Aorta (tissue), 5 donors: ENCODE measurements around the gene C1GALT1. TPM values are rescaled to one million over a fixed set of nuclear protein-coding genes. Genes with fewer than 3 reads are reported as not detected.

Experiments used
- ATAC-seq: fragments of 200-7000 bp; cut with Tn5 transposase; one replicate; pipeline ENCODE4 v1.9.1; 2022; ENCODE audit warnings: moderate library complexity; ENCODE audit not compliant: low FRiP score
- DNase-seq, 2 donors: peaks; one replicate each; pipeline ENCODE4 v3.0.0-alpha.2; 2020
- H3K27ac ChIP-seq, 2 donors: one replicate each; pipeline ENCODE4 v1.5.1; 2013; ENCODE audit warnings: low read length in 2 of 2, mild to moderate bottlenecking in 2 of 2, moderate library complexity in 2 of 2, control low read depth in 1 of 2, inconsistent platforms in 1 of 2, low read depth in 1 of 2
- H3K27me3 ChIP-seq, 2 donors: one replicate each; pipeline ENCODE4 v1.6.1; 2013; ENCODE audit warnings: control low read depth in 1 of 2, low read length in 1 of 2, mild to moderate bottlenecking in 1 of 2, moderate library complexity in 1 of 2; ENCODE audit not compliant: insufficient read depth in 2 of 2, control insufficient read depth in 1 of 2
- H3K36me3 ChIP-seq, 2 donors: one replicate each; pipeline ENCODE4 v1.6.1; 2013; ENCODE audit warnings: control low read depth in 1 of 2, low read length in 1 of 2, mild to moderate bottlenecking in 1 of 2; ENCODE audit not compliant: insufficient read depth in 2 of 2, control insufficient read depth in 1 of 2
- H3K4me1 ChIP-seq, 2 donors: one replicate each; pipeline ENCODE4 v1.6.1; 2013; ENCODE audit warnings: low read length in 2 of 2, control low read depth in 1 of 2, mild to moderate bottlenecking in 1 of 2, moderate library complexity in 1 of 2; ENCODE audit not compliant: insufficient read depth in 2 of 2, control insufficient read depth in 1 of 2
- H3K4me3 ChIP-seq, 2 donors: one replicate each; pipeline ENCODE4 v1.5.1; 2013; ENCODE audit warnings: low read length in 2 of 2, control low read depth in 1 of 2, mild to moderate bottlenecking in 1 of 2
- H3K9me3 ChIP-seq: one replicate; pipeline ENCODE4 v1.6.1; 2013; ENCODE audit warnings: mild to moderate bottlenecking, low read length; ENCODE audit not compliant: control insufficient read depth
- WGBS, 2 donors: extraction: QIAGEN DNeasy Blood & Tissue Kit; methylation state at CpG; one replicate each; pipeline ENCODE4 v1.1.7; 2013; 5-methylcytosine and 5-hydroxymethylcytosine counted together
- intact Hi-C, 2 donors: fragments of 100-400 bp; cut with DNase I; formaldehyde crosslinking; loops; one replicate each; pipeline versions ENCODE4 v1.14.2 to v1.15.0; 2022
- polyA plus RNA-seq, 2 donors: library from polyadenylated mRNA; stranded (reverse); fragments of 200-250 nt; gene quantifications; one replicate each; pipeline ENCODE4 v1.2.3, GENCODE V29; 2013
- total RNA-seq, 2 donors: library from RNA; stranded (reverse); fragmentation: NEBNext Ultra II Directional; extraction: Animal tissue kit (Norgen Biotek cat#: 25700); gene quantifications; one replicate each; pipeline ENCODE4 v1.2.1, GENCODE V29; 2021
- donor health status: healthy with polysubstance abuse.
- donor health status: Bipolar disorder and iron deficiency.
- donor health status: DM: no; HTN: no; CAD: no.
- donor health status: DM: no; HTN: no; CAD: no.
- donor health status: DM: yes; HTN: yes; CAD: no.

The C1GALT1 gene
- total and polyA plus RNA-seq, 4 donors: 3.4 to 43.8 (median 13.5) TPM

GRCh38 chr7:7214398-7215347 lies 32.3 kb downstream of the C1GALT1 start:
- ATAC-seq (no peak), DNase-seq (no peak)
- H3K27me3 ChIP-seq: no peaks in the 10 kb centered on the region
- intact Hi-C loops: no loop called here
- H3K27ac ChIP-seq: no peak overlapping the region
- peaks cover 0 to 2% of the 10 kb centered on the region in 2 donors for H3K36me3 ChIP-seq
- H3K4me3 ChIP-seq: no peak overlapping the region
- 97% methylated on average over 13 of the region's 13 CpGs for WGBS, 2 donors
- no peaks in the 10 kb centered on the region for H3K4me1 ChIP-seq
- no peaks in the 10 kb centered on the region for H3K9me3 ChIP-seq

- H3K36me3 ChIP-seq: peaks cover 0 to 2% of the 10 kb centered on the region in 2 donors
- no peaks in the 10 kb centered on the region for H3K4me1 ChIP-seq
- no peak for DNase-seq
- no peak overlapping the region for H3K4me3 ChIP-seq
- H3K9me3 ChIP-seq: no peaks in the 10 kb centered on the region
- intact Hi-C loops: no loop called here
- no peak overlapping the region for H3K27ac ChIP-seq
- no peak for ATAC-seq
- 93 to 94% methylated on average over 6 of the region's 6 CpGs for WGBS, 2 donors
- H3K27me3 ChIP-seq: no peaks in the 10 kb centered on the region
These were observed 33.9 kb downstream of the C1GALT1 start for GRCh38 chr7:7216279-7216678.

- intact Hi-C loops: no loop called here
- no peaks in the 10 kb centered on the region for H3K27me3 ChIP-seq
- peaks cover 0 to 2% of the 10 kb centered on the region in 2 donors for H3K36me3 ChIP-seq
- H3K9me3 ChIP-seq: no peaks in the 10 kb centered on the region
- H3K27ac ChIP-seq: no peak overlapping the region
- ATAC-seq: no peak
- no peak overlapping the region for H3K4me3 ChIP-seq
- DNase-seq: no peak
- H3K4me1 ChIP-seq: peaks cover 0 to 3% of the 10 kb centered on the region in 2 donors
These were observed 36.9 kb downstream of the C1GALT1 start for GRCh38 chr7:7219216-7219615.

- intact Hi-C loops: no loop called here
- no peak overlapping the region for H3K27ac ChIP-seq
- no peak for DNase-seq
- peaks cover 0 to 3% of the 10 kb centered on the region in 2 donors for H3K4me1 ChIP-seq
- H3K4me3 ChIP-seq: no peak overlapping the region
- ATAC-seq: no peak
- 86 to 91% methylated on average over 3 of the region's 3 CpGs for WGBS, 2 donors
- H3K9me3 ChIP-seq: no peaks in the 10 kb centered on the region
- H3K36me3 ChIP-seq: no peaks in the 10 kb centered on the region
- no peaks in the 10 kb centered on the region for H3K27me3 ChIP-seq
These were observed 38.5 kb downstream of the C1GALT1 start for GRCh38 chr7:7220821-7221220.

- H3K36me3 ChIP-seq: no peaks in the 10 kb centered on the region
- H3K9me3 ChIP-seq: no peaks in the 10 kb centered on the region
- no peak for ATAC-seq
- H3K27me3 ChIP-seq: no peaks in the 10 kb centered on the region
- H3K4me1 ChIP-seq: peaks cover 0 to 3% of the 10 kb centered on the region in 2 donors
- intact Hi-C loops: no loop called here
- WGBS, 2 donors: 35% methylated on average over 2 of the region's 2 CpGs
- no peak overlapping the region for H3K4me3 ChIP-seq
- DNase-seq: no peak
- H3K27ac ChIP-seq: peak overlapping the region in 1 of 2 donors; percentile 33
These were observed 39.3 kb downstream of the C1GALT1 start for GRCh38 chr7:7221599-7222038.

- H3K4me1 ChIP-seq: peaks cover 0 to 3% of the 10 kb centered on the region in 2 donors
- no peaks in the 10 kb centered on the region for H3K27me3 ChIP-seq
- no peaks in the 10 kb centered on the region for H3K9me3 ChIP-seq
- intact Hi-C loops: no loop called here
- ATAC-seq (no peak), DNase-seq (no peak)
- H3K4me3 ChIP-seq: no peak overlapping the region
- H3K36me3 ChIP-seq: no peaks in the 10 kb centered on the region
- WGBS, 2 donors: 97 to 98% methylated on average over 2 of the region's 2 CpGs
- no peak overlapping the region for H3K27ac ChIP-seq
These were observed 40.9 kb downstream of the C1GALT1 start for GRCh38 chr7:7223250-7223649.

GRCh38 chr7:7226407-7226806 lies 44.1 kb downstream of the C1GALT1 start:
- DNase-seq: no peak
- Histone ChIP-seq H3K4me1 (peaks cover 0 to 3% of the 10 kb centered on the region in 2 donors), H3K27me3 (no peaks in the 10 kb centered on the region), H3K4me3 (no peak overlapping the region), H3K36me3 (no peaks in the 10 kb centered on the region), H3K27ac (no peak overlapping the region), H3K9me3 (no peaks in the 10 kb centered on the region)
- intact Hi-C loops: no loop called here
- WGBS, 2 donors: 77 to 81% methylated on average over 5 of the region's 5 CpGs
- ATAC-seq: no peak

- no peak overlapping the region for H3K27ac ChIP-seq
- no peak for ATAC-seq
- 85 to 91% methylated on average over 2 of the region's 2 CpGs for WGBS, 2 donors
- DNase-seq: no peak
- H3K4me3 ChIP-seq: no peak overlapping the region
- H3K4me1 ChIP-seq: no peaks in the 10 kb centered on the region
- H3K9me3 ChIP-seq: no peaks in the 10 kb centered on the region
- no peaks in the 10 kb centered on the region for H3K27me3 ChIP-seq
- intact Hi-C loops: no loop called here
- no peaks in the 10 kb centered on the region for H3K36me3 ChIP-seq
These were observed 46.1 kb downstream of the C1GALT1 start for GRCh38 chr7:7228472-7228871.

- DNase-seq (no peak), ATAC-seq (no peak)
- 94% methylated on average over 1 of the region's 1 CpG for WGBS, 2 donors
- Histone ChIP-seq H3K27me3 (no peaks in the 10 kb centered on the region), H3K36me3 (no peaks in the 10 kb centered on the region), H3K4me1 (no peaks in the 10 kb centered on the region), H3K9me3 (no peaks in the 10 kb centered on the region), H3K4me3 (no peak overlapping the region), H3K27ac (no peak overlapping the region)
- intact Hi-C loops: no loop called here
These were observed 46.6 kb downstream of the C1GALT1 start for GRCh38 chr7:7228967-7229366.
